ENCODE results near the gene MT1A. TPM values are rescaled to one million over a fixed set of nuclear protein-coding genes. Genes with fewer than 3 reads are reported as not detected.
A peak's percentile ranks its signal among the peaks of the same experiment; 100 is the strongest.
"Not testable (repeated sequence)": the region's sequence is repeated elsewhere in the genome, so short reads cannot be mapped to it uniquely, and the experiment has no call there.

Gene MT1A
- total and polyA plus RNA-seq, 5 donors from 2014 or later = not detected

GRCh38 chr16:56620339-56620897 is 18.0 kb upstream of the MT1A start:
- H3K36me3 ChIP-seq (ENCODE audit: control insufficient read depth, insufficient read depth, low read length) = no peaks in the 10 kb centered on the region
- Mint-ChIP-seq H3K4me1 (peaks cover 2 to 22% (median 13%) of the 10 kb centered on the region in 4 donors), H3K4me3 (peak overlapping the region in 1 of 4 donors; percentile 51), H3K9me3 (peaks cover 0 to 2% (median 0%) of the 10 kb centered on the region in 7 donors), H3K36me3 (no peaks in the 10 kb centered on the region), H3K27me3 (peaks cover 11% of the 10 kb centered on the region), H3K27ac (no peak overlapping the region)
- no peak for ATAC-seq (ENCODE audit: low read depth in 2 of 2)
- H3K27me3 ChIP-seq (ENCODE audit: control insufficient read depth, insufficient read depth, low read length) = peaks cover 4% of the 10 kb centered on the region
- H3K4me3 ChIP-seq (ENCODE audit: low read depth, low read length) = no peak overlapping the region
- H3K27ac ChIP-seq (ENCODE audit: insufficient read depth, low read length, poor library complexity, severe bottlenecking) = no peak overlapping the region
- no peaks in the 10 kb centered on the region for H3K9me3 ChIP-seq (ENCODE audit: control insufficient read depth in 2 of 2, low read length in 2 of 2)
- H3K4me1 ChIP-seq (ENCODE audit: control insufficient read depth, insufficient read depth, low read length, poor library complexity, severe bottlenecking) = peaks cover 21% of the 10 kb centered on the region
- no peak for DNase-seq

GRCh38 chr16:56621665-56622445 is 16.6 kb upstream of the MT1A start:
- H3K4me3 Mint-ChIP-seq; DNase-seq; ATAC-seq (ENCODE audit: low read depth in 2 of 2): not testable (repeated sequence)

DNA sequence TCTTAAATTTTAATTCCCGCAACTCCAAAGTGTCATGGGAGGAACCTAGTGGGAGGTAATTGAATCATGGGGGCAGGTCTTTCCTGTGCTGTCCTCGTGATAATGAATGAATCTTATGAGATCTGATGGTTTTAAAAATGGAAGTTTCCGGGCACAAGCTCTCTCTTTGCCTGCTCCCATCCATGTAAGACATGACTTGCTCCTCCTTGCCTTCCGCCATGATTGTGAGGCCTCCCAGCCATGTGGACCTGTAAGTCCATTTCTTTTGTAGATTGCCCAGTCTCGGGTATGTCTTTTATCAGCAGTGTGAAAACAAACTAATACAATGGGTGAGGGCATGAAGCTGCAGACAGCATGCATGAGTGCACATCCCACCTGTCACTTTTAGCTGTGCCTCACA is 15.3 kb upstream of the MT1A start:
- not testable (repeated sequence) for H3K36me3 ChIP-seq (ENCODE audit: control insufficient read depth, insufficient read depth, low read length); H3K27me3 ChIP-seq (ENCODE audit: control insufficient read depth, insufficient read depth, low read length); H3K27ac ChIP-seq (ENCODE audit: insufficient read depth, low read length, poor library complexity, severe bottlenecking); H3K9me3 Mint-ChIP-seq; H3K27me3 Mint-ChIP-seq; H3K27ac Mint-ChIP-seq; H3K36me3 Mint-ChIP-seq; DNase-seq; ATAC-seq (ENCODE audit: low read depth in 2 of 2); H3K4me3 ChIP-seq (ENCODE audit: low read depth, low read length); H3K9me3 ChIP-seq (ENCODE audit: control insufficient read depth in 2 of 2, low read length in 2 of 2)
- Mint-ChIP-seq H3K4me3 (peak overlapping the region in 1 of 4 donors; percentile 49), H3K4me1 (peaks cover 4 to 19% (median 11%) of the 10 kb centered on the region in 4 donors)
- peaks cover 22% of the 10 kb centered on the region for H3K4me1 ChIP-seq (ENCODE audit: control insufficient read depth, insufficient read depth, low read length, poor library complexity, severe bottlenecking)

More at GRCh38 chr16:56621665-56622445, 16.6 kb upstream of the MT1A start:
- H3K27ac ChIP-seq (ENCODE audit: insufficient read depth, low read length, poor library complexity, severe bottlenecking); H3K9me3 ChIP-seq (ENCODE audit: control insufficient read depth in 2 of 2, low read length in 2 of 2); H3K4me3 ChIP-seq (ENCODE audit: low read depth, low read length); H3K27me3 ChIP-seq (ENCODE audit: control insufficient read depth, insufficient read depth, low read length); H3K36me3 Mint-ChIP-seq; H3K9me3 Mint-ChIP-seq; H3K36me3 ChIP-seq (ENCODE audit: control insufficient read depth, insufficient read depth, low read length); H3K27me3 Mint-ChIP-seq; H3K27ac Mint-ChIP-seq: not testable (repeated sequence)
- H3K4me1 ChIP-seq (ENCODE audit: control insufficient read depth, insufficient read depth, low read length, poor library complexity, severe bottlenecking) = peaks cover 34% of the 10 kb centered on the region
- peaks cover 4 to 27% (median 15%) of the 10 kb centered on the region in 4 donors for H3K4me1 Mint-ChIP-seq

DNA sequence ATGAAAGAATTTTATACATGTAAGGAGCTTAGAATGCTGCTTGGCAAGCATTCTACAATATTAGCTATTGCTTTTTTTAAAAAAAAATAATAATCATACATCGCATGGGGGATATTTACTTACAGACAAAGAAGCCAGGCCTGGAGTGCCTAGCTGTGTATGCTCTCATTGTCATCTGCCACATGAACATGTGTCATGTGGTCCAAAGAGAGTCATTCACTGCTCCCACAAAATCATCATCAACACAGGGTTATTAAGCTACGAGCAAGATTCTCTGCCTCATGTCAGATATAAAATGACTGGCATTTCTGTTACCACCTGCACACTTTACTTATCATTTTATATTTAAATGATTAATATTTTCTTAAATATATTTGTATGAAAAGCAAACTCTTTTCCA is 14.8 kb upstream of the MT1A start:
- H3K27me3 ChIP-seq (ENCODE audit: control insufficient read depth, insufficient read depth, low read length) = no peaks in the 10 kb centered on the region
- Mint-ChIP-seq H3K9me3 (no peaks in the 10 kb centered on the region), H3K4me1 (peaks cover 4 to 19% (median 11%) of the 10 kb centered on the region in 4 donors), H3K4me3 (peak overlapping the region in 1 of 4 donors; percentile 40), H3K36me3 (no peaks in the 10 kb centered on the region), H3K27ac (no peak overlapping the region), H3K27me3 (peaks cover 5% of the 10 kb centered on the region)
- no peaks in the 10 kb centered on the region for H3K36me3 ChIP-seq (ENCODE audit: control insufficient read depth, insufficient read depth, low read length)
- H3K27ac ChIP-seq (ENCODE audit: insufficient read depth, low read length, poor library complexity, severe bottlenecking) = no peak overlapping the region
- DNase-seq (no peak), ATAC-seq (ENCODE audit: low read depth in 2 of 2) (no peak)
- H3K4me3 ChIP-seq (ENCODE audit: low read depth, low read length) = no peak overlapping the region
- H3K4me1 ChIP-seq (ENCODE audit: control insufficient read depth, insufficient read depth, low read length, poor library complexity, severe bottlenecking) = peaks cover 22% of the 10 kb centered on the region
- no peaks in the 10 kb centered on the region for H3K9me3 ChIP-seq (ENCODE audit: control insufficient read depth in 2 of 2, low read length in 2 of 2)

DNA sequence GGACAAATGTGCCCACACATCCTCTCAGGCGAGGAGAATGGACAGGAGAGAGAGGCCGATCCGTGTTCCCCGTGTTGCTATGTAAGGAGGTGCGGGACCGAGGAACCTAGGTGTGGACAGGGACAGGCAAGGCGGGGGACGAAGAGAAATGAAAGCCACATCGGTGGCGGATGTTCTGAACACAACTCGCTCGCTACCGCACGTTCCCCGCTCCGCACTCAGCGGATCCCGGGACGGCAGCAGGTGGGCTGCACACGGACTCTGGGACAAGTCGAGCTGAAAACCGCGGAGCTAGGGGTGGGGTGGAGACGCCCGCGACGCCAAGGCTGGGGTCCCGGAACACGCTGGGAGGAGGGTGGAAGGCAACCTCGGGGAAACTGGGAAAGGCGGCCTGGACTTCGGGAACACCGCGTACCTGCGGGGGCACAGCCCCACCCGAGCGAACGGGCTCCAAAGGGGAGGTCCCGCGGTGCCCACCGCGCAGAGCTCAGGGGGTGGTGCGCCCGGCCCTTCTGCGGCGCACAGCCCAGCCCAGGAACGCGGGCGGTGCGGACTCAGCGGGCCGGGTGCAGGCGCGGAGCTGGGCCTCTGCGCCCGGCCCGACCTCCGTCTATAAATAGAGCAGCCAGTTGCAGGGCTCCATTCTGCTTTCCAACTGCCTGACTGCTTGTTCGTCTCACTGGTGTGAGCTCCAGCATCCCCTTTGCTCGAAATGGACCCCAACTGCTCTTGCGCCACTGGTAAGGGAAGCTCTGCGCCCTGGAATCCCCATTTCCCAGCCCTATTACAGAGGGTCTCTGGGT is 13.1 kb upstream of the MT1A start, which contains the start of gene MT1E:
MT1E (plus strand) TSS at position 642 of the 803 bp plus-strand sequence; CDS start at position 713, 71 bp downstream.
- Mint-ChIP-seq H3K36me3 (no peaks in the 10 kb centered on the region), H3K4me1 (peaks cover 4 to 20% (median 14%) of the 10 kb centered on the region in 4 donors), H3K27ac (peak within 1 kb of the TSS; percentile 68 to 99 (median 93)), H3K4me3 (peak within 1 kb of the TSS; percentile 87 to 95 (median 94)), H3K9me3 (no peaks in the 10 kb centered on the region), H3K27me3 (peaks cover 11% of the 10 kb centered on the region)
- H3K4me1 ChIP-seq (ENCODE audit: control insufficient read depth, insufficient read depth, low read length, poor library complexity, severe bottlenecking) = peaks cover 22% of the 10 kb centered on the region
- ATAC-seq (ENCODE audit: low read depth in 2 of 2) (peak; percentile 90 to 92), DNase-seq (peak in 2 of 3 donors; percentile 38 to 71)
- H3K27ac ChIP-seq (ENCODE audit: insufficient read depth, low read length, poor library complexity, severe bottlenecking) = no peak within 1 kb of the TSS
- peak within 1 kb of the TSS; percentile 70 for H3K4me3 ChIP-seq (ENCODE audit: low read depth, low read length)
- no peaks in the 10 kb centered on the region for H3K9me3 ChIP-seq (ENCODE audit: control insufficient read depth in 2 of 2, low read length in 2 of 2)
- no peaks in the 10 kb centered on the region for H3K36me3 ChIP-seq (ENCODE audit: control insufficient read depth, insufficient read depth, low read length)
- H3K27me3 ChIP-seq (ENCODE audit: control insufficient read depth, insufficient read depth, low read length) = no peaks in the 10 kb centered on the region

DNA sequence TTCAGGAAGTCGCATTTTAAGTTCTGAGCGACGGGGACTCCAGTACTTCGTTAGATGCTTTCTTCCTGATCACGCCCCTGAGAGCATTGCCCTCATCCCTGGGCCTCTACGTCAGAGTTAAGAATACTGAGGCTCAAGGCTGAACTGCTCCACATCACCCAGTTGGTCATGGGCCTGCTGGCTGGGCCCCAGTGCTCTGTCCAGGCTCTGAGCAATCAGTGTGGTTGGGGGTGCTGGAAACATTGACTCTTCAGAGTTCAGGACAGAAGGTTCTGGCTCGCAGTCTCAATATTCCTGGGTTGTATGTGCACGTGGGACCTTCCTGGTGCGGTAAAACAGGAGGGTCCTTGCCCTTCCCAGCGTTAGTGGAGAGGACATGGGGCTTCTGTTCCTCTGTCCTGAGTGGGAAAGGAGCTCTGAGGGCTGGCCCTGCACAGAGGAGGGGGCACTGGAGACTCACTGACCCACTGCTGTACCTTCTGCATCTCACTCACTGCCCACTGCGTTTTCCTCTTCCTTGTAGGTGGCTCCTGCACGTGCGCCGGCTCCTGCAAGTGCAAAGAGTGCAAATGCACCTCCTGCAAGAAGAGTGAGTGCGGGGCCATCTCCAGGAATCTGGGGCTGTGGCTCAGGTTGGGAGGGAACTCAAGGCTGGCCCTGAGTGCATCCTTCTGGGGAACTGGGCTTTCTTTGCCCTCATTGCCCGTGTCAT is 12.4 kb upstream of the MT1A start:
- no peaks in the 10 kb centered on the region for H3K9me3 ChIP-seq (ENCODE audit: control insufficient read depth in 2 of 2, low read length in 2 of 2)
- peak overlapping the region; percentile 70 for H3K4me3 ChIP-seq (ENCODE audit: low read depth, low read length)
- peaks cover 2% of the 10 kb centered on the region for H3K27me3 ChIP-seq (ENCODE audit: control insufficient read depth, insufficient read depth, low read length)
- H3K36me3 ChIP-seq (ENCODE audit: control insufficient read depth, insufficient read depth, low read length) = no peaks in the 10 kb centered on the region
- peaks cover 4 to 20% (median 14%) of the 10 kb centered on the region in 4 donors for H3K4me1 Mint-ChIP-seq
- no peaks in the 10 kb centered on the region for H3K36me3 Mint-ChIP-seq
- no peak overlapping the region for H3K27ac ChIP-seq (ENCODE audit: insufficient read depth, low read length, poor library complexity, severe bottlenecking)
- H3K4me1 ChIP-seq (ENCODE audit: control insufficient read depth, insufficient read depth, low read length, poor library complexity, severe bottlenecking) = peaks cover 22% of the 10 kb centered on the region
- H3K4me3 Mint-ChIP-seq = peak overlapping the region; percentile 87 to 95 (median 94)
- H3K27me3 Mint-ChIP-seq = peaks cover 19% of the 10 kb centered on the region
- ATAC-seq (ENCODE audit: low read depth in 2 of 2) (peak in 1 of 2 donors; percentile 2), DNase-seq (no peak)
- no peaks in the 10 kb centered on the region for H3K9me3 Mint-ChIP-seq
- peak overlapping the region in 2 of 3 donors; percentile 83 to 89 for H3K27ac Mint-ChIP-seq

DNA sequence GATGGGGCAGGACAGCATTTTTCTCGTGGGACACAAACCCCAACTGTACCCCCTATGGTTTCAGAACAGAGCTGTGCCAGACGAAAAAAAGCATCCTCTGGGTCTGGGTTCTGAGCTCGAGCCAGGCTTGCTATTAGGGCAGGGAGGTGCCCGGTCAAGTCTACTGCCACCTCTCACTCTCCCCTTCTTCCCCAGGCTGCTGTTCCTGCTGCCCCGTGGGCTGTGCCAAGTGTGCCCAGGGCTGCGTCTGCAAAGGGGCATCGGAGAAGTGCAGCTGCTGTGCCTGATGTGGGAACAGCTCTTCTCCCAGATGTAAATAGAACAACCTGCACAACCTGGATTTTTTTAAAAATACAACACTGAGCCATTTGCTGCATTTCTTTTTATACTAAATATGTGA is 11.8 kb upstream of the MT1A start:
- H3K4me3 Mint-ChIP-seq = peak overlapping the region in 3 of 4 donors; percentile 92 to 95 (median 95)
- peaks cover 25% of the 10 kb centered on the region for H3K27me3 Mint-ChIP-seq

More for the DNA sequence above, 11.8 kb upstream of the MT1A start:
- H3K9me3 Mint-ChIP-seq = no peaks in the 10 kb centered on the region
- H3K36me3 Mint-ChIP-seq = no peaks in the 10 kb centered on the region
- no peak overlapping the region for H3K27ac Mint-ChIP-seq
- peaks cover 4 to 22% (median 13%) of the 10 kb centered on the region in 4 donors for H3K4me1 Mint-ChIP-seq
- H3K27ac ChIP-seq (ENCODE audit: insufficient read depth, low read length, poor library complexity, severe bottlenecking) = no peak overlapping the region
- ATAC-seq (ENCODE audit: low read depth in 2 of 2) (no peak), DNase-seq (no peak)
- H3K4me3 ChIP-seq (ENCODE audit: low read depth, low read length) = no peak overlapping the region
- H3K9me3 ChIP-seq (ENCODE audit: control insufficient read depth in 2 of 2, low read length in 2 of 2) = no peaks in the 10 kb centered on the region
- peaks cover 22% of the 10 kb centered on the region for H3K4me1 ChIP-seq (ENCODE audit: control insufficient read depth, insufficient read depth, low read length, poor library complexity, severe bottlenecking)
- H3K36me3 ChIP-seq (ENCODE audit: control insufficient read depth, insufficient read depth, low read length) = no peaks in the 10 kb centered on the region
- H3K27me3 ChIP-seq (ENCODE audit: control insufficient read depth, insufficient read depth, low read length) = peaks cover 6% of the 10 kb centered on the region

Measured in CD4-positive, CD25-positive, alpha-beta regulatory T cell (primary cell).